ENCODE measurements around the gene TIMP3.
A peak's percentile ranks its signal among the peaks of the same experiment; 100 is the strongest.

GRCh38 chr22:32803738-32804435 lies 2.4 kb downstream of the TIMP3 start:
- TF ChIP-seq CTCF (IDR thresholded peaks at IDR 0.05) (peak in 1 of 3 experiments; percentile 17), POLR2A (IDR thresholded peaks at IDR 0.05; ENCODE audit: low read depth) (no peak)

Measured in esophagus muscularis mucosa (tissue), 3 donors.